ENCODE results near the gene SYCE1L. TPM values are rescaled to one million over a fixed set of nuclear protein-coding genes. Genes with fewer than 3 reads are reported as not detected.

Gene SYCE1L
- polyA plus RNA-seq, 2 of the 4 experiments (the other 2 are of a cell fraction): 1.4 to 6.6 TPM

DNA sequence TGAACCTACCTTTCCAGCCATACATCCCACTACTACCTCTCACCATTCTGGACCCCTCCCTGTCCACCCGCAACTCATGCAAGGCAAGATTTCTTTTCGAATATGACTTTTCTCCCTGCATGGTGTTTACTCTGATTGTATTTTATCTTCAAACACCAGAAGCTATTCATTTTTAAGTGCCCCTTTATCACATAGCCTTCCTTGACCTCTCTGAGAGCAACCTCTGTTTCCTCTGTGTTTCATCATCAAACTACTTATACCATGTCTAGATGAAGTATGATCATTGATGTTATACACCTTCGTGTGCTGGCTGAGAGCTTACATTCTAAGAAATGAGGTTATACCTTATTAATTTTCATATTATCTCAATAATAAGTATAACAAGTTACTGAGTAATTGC is 31.8 kb downstream of the SYCE1L start:
- H3K4me3 ChIP-seq: no peak overlapping the region
- no peak overlapping the region for H3K27ac ChIP-seq
- POLR2A ChIA-PET: no interaction called here
- no peak overlapping the region for H3K4me2 ChIP-seq
- FAIRE-seq (no peak), DNase-seq (ENCODE audit: low read depth in 1 of 2, low spot score in 1 of 2) (no peak), ATAC-seq (no peak)
- H3K9me3 ChIP-seq: no peaks in the 10 kb centered on the region
- no peak for TF ChIP-seq JUN (IDR thresholded peaks at IDR 0.05)
- TF ChIP-seq MYC (IDR thresholded peaks at IDR 0.05; ENCODE audit: borderline replicate concordance, low read length): no peak
- TF ChIP-seq KDM1A (IDR thresholded peaks at IDR 0.05; ENCODE audit: low read depth): no peak
- no peak for TF ChIP-seq SREBF2 (IDR thresholded peaks at IDR 0.05)
- TF ChIP-seq POLR2A (IDR thresholded peaks at IDR 0.05; ENCODE audit: low read length): no peak
- TF ChIP-seq MAFK (IDR thresholded peaks at IDR 0.05; ENCODE audit: partially characterized antibody): no peak
- no peak for TF ChIP-seq TP53 (CRISPR knock-in tag; IDR thresholded peaks at IDR 0.05)
- peaks cover 5% of the 10 kb centered on the region; the same call in 1 of the 3 replicates for H3K4me1 ChIP-seq
- CTCF ChIA-PET: interaction anchor here (1.5 to 18.1 kb wide), 5 partner anchors 19 to 429 kb away, joined by 3 to 475 read pairs (median 3); no protein-coding TSS in a partner anchor
- 61% methylated on average over 3 of the region's 3 CpGs for WGBS (ENCODE audit: missing lambda C conversion rate)

DNA sequence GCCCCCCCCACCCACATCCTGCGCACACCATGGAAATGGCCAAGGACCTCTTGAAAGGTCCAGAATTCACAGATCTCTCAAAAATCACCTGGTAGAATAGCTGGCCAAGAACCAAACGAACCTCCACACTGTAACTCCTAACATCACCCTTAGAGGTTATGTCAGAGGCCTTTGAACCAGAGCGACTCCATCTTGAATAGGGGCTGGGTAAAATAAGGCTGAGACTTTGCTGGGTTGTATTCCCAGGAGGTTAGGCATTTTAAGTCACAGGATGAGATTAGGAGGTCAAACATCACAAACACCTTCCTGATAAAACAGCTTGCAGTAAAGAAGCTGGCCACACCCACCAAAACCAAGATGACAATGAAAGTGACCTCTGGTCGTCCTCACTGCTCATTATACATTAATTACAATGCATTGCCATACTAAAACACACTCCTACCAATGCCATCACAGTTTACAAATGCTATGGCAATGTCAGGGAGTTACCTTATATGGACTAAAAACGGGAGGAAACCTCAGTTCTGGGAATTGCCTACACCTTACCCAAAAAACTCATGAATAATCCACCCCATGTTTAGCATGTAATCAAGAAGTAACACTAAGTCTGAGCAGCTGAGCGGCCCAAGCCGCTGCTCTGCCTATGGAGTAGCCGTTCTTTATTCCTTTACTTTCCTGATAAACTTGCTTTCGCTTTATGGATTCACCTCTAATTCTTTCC is 34.8 kb downstream of the SYCE1L start:
- no peak overlapping the region for H3K27ac ChIP-seq
- no peak for FAIRE-seq
- no peak for DNase-seq (ENCODE audit: low read depth in 1 of 2, low spot score in 1 of 2)
- H3K4me3 ChIP-seq: no peak overlapping the region
- H3K4me1 ChIP-seq: peaks cover 9% of the 10 kb centered on the region; the same call in 2 of the 3 replicates
- H3K9me3 ChIP-seq: no peaks in the 10 kb centered on the region
- no peak for ATAC-seq
- CTCF ChIA-PET: interaction anchor here (1.7 to 18.1 kb wide), 5 partner anchors 11 to 427 kb away, joined by 5 to 475 read pairs (median 31); no protein-coding TSS in a partner anchor
- no peak overlapping the region for H3K4me2 ChIP-seq
- TF ChIP-seq HOXB5 (CRISPR knock-in tag; IDR thresholded peaks at IDR 0.05): no peak
- TF ChIP-seq, protein P1, sequence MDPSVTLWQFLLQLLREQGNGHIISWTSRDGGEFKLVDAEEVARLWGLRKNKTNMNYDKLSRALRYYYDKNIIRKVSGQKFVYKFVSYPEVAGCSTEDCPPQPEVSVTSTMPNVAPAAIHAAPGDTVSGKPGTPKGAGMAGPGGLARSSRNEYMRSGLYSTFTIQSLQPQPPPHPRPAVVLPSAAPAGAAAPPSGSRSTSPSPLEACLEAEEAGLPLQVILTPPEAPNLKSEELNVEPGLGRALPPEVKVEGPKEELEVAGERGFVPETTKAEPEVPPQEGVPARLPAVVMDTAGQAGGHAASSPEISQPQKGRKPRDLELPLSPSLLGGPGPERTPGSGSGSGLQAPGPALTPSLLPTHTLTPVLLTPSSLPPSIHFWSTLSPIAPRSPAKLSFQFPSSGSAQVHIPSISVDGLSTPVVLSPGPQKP (IDR thresholded peaks at IDR 0.05; ENCODE audit: low read depth, low read length): no peak
- TF ChIP-seq, protein P2, sequence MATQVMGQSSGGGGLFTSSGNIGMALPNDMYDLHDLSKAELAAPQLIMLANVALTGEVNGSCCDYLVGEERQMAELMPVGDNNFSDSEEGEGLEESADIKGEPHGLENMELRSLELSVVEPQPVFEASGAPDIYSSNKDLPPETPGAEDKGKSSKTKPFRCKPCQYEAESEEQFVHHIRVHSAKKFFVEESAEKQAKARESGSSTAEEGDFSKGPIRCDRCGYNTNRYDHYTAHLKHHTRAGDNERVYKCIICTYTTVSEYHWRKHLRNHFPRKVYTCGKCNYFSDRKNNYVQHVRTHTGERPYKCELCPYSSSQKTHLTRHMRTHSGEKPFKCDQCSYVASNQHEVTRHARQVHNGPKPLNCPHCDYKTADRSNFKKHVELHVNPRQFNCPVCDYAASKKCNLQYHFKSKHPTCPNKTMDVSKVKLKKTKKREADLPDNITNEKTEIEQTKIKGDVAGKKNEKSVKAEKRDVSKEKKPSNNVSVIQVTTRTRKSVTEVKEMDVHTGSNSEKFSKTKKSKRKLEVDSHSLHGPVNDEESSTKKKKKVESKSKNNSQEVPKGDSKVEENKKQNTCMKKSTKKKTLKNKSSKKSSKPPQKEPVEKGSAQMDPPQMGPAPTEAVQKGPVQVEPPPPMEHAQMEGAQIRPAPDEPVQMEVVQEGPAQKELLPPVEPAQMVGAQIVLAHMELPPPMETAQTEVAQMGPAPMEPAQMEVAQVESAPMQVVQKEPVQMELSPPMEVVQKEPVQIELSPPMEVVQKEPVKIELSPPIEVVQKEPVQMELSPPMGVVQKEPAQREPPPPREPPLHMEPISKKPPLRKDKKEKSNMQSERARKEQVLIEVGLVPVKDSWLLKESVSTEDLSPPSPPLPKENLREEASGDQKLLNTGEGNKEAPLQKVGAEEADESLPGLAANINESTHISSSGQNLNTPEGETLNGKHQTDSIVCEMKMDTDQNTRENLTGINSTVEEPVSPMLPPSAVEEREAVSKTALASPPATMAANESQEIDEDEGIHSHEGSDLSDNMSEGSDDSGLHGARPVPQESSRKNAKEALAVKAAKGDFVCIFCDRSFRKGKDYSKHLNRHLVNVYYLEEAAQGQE (IDR thresholded peaks at IDR 0.05): no peak
- TF ChIP-seq TFCP2L1 (CRISPR knock-in tag; IDR thresholded peaks at IDR 0.05): no peak
- TF ChIP-seq RCOR1 (IDR thresholded peaks at IDR 0.05; ENCODE audit: low read depth, low read length): no peak
- no peak for TF ChIP-seq KDM5A (IDR thresholded peaks at IDR 0.05)
- TF ChIP-seq KDM1A (IDR thresholded peaks at IDR 0.05; ENCODE audit: low read depth): no peak
- TF ChIP-seq SMC3 (IDR thresholded peaks at IDR 0.05): no peak
- TF ChIP-seq, protein P3, sequence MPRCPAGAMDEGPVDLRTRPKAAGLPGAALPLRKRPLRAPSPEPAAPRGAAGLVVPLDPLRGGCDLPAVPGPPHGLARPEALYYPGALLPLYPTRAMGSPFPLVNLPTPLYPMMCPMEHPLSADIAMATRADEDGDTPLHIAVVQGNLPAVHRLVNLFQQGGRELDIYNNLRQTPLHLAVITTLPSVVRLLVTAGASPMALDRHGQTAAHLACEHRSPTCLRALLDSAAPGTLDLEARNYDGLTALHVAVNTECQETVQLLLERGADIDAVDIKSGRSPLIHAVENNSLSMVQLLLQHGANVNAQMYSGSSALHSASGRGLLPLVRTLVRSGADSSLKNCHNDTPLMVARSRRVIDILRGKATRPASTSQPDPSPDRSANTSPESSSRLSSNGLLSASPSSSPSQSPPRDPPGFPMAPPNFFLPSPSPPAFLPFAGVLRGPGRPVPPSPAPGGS (IDR thresholded peaks at IDR 0.05): no peak
- TF ChIP-seq CHD2 (IDR thresholded peaks at IDR 0.05; ENCODE audit: low read length, partially characterized antibody): no peak
- TF ChIP-seq, protein P4, sequence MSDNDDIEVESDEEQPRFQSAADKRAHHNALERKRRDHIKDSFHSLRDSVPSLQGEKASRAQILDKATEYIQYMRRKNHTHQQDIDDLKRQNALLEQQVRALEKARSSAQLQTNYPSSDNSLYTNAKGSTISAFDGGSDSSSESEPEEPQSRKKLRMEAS (IDR thresholded peaks at IDR 0.05): no peak
- 71% methylated on average over 9 of the region's 9 CpGs for WGBS (ENCODE audit: missing lambda C conversion rate)
- POLR2A ChIA-PET: no interaction called here

Measured in A549 (cell line).